ENCODE results near the gene CIB2. TPM values are rescaled to one million over a fixed set of nuclear protein-coding genes. Genes with fewer than 3 reads are reported as not detected.

Gene CIB2
- polyA plus RNA-seq, 2 of the 4 experiments (the other 2 are of a cell fraction), result 21.2 to 25.3 TPM

GRCh38 chr15:78105476-78106241, 25.6 kb downstream of the CIB2 start:
- Histone ChIP-seq H3K4me1 (no peaks in the 10 kb centered on the region), H3K9me3 (no peaks in the 10 kb centered on the region), H3K27ac (no peak overlapping the region), H3K4me3 (no peak overlapping the region), H3K4me2 (no peak overlapping the region)
- TF ChIP-seq FOSL2 (IDR thresholded peaks at IDR 0.05) (no peak), FOSL2 (CRISPR knock-in tag; IDR thresholded peaks at IDR 0.05) (no peak), RFX5 (IDR thresholded peaks at IDR 0.05) (no peak), RCOR1 (IDR thresholded peaks at IDR 0.05; ENCODE audit: low read depth, low read length) (no peak), RAD21 (conservative IDR thresholded peaks at IDR 0.05 in 1 of 2, IDR thresholded peaks at IDR 0.05 in 1 of 2) (no peak), GATA3 (IDR thresholded peaks at IDR 0.05; ENCODE audit: borderline replicate concordance) (no peak), POLR2A (IDR thresholded peaks at IDR 0.05; ENCODE audit: low read length) (no peak), CEBPB (IDR thresholded peaks at IDR 0.05) (no peak), MAX (IDR thresholded peaks at IDR 0.05) (no peak), KDM5A (IDR thresholded peaks at IDR 0.05) (no peak), RNF2 (IDR thresholded peaks at IDR 0.05; ENCODE audit: borderline replicate concordance, low read depth) (no peak), BHLHE40 (IDR thresholded peaks at IDR 0.05; ENCODE audit: low read depth, low read length) (no peak), FOXS1 (CRISPR knock-in tag; IDR thresholded peaks at IDR 0.05) (no peak), HOXA7 (CRISPR knock-in tag; IDR thresholded peaks at IDR 0.05) (no peak), TFCP2L1 (CRISPR knock-in tag; IDR thresholded peaks at IDR 0.05) (no peak)
- TF ChIP-seq, protein P1, sequence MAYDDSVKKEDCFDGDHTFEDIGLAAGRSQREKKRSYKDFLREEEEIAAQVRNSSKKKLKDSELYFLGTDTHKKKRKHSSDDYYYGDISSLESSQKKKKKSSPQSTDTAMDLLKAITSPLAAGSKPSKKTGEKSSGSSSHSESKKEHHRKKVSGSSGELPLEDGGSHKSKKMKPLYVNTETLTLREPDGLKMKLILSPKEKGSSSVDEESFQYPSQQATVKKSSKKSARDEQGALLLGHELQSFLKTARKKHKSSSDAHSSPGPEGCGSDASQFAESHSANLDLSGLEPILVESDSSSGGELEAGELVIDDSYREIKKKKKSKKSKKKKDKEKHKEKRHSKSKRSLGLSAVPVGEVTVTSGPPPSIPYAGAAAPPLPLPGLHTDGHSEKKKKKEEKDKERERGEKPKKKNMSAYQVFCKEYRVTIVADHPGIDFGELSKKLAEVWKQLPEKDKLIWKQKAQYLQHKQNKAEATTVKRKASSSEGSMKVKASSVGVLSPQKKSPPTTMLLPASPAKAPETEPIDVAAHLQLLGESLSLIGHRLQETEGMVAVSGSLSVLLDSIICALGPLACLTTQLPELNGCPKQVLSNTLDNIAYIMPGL (CRISPR knock-in tag; IDR thresholded peaks at IDR 0.05; ENCODE audit: borderline replicate concordance), result no peak
- 87% methylated on average over 15 of the region's 16 CpGs for WGBS (ENCODE audit: missing lambda C conversion rate)
- FAIRE-seq (no peak), ATAC-seq (no peak), DNase-seq (ENCODE audit: low read depth in 1 of 2, low spot score in 1 of 2) (no peak)
- ChIA-PET POLR2A (no interaction called here), CTCF (interaction anchor here (2.3 to 11.5 kb wide), 9 partner anchors 8 to 149 kb away, joined by 7 to 265 read pairs (median 93); partner anchors contain the start of genes SH2D7 and TBC1D2B)

- ATAC-seq (no peak), DNase-seq (ENCODE audit: low read depth in 1 of 2, low spot score in 1 of 2) (no peak), FAIRE-seq (no peak)
- H3K27ac ChIP-seq, result no peak overlapping the region
- H3K4me3 ChIP-seq, result no peak overlapping the region
- H3K4me1 ChIP-seq, result no peaks in the 10 kb centered on the region
- no peaks in the 10 kb centered on the region for H3K9me3 ChIP-seq
- ChIA-PET CTCF (interaction anchor here (1.0 to 11.5 kb wide), 10 partner anchors 8 to 148 kb away, joined by 3 to 265 read pairs (median 75); partner anchors contain the start of genes SH2D7 and TBC1D2B), POLR2A (no interaction called here)
- WGBS (ENCODE audit: missing lambda C conversion rate), result 74% methylated on average over 12 of the region's 12 CpGs
- no peak overlapping the region for H3K4me2 ChIP-seq
- no peak for TF ChIP-seq E2F6 (IDR thresholded peaks at IDR 0.05; ENCODE audit: borderline replicate concordance, low read depth)
- TF ChIP-seq FOSB (CRISPR knock-in tag; IDR thresholded peaks at IDR 0.05), result no peak
- TF ChIP-seq CBX8 (IDR thresholded peaks at IDR 0.05), result no peak
- no peak for TF ChIP-seq EHF (CRISPR knock-in tag; IDR thresholded peaks at IDR 0.05)
- no peak for TF ChIP-seq GATA3 (IDR thresholded peaks at IDR 0.05; ENCODE audit: borderline replicate concordance)
- no peak for TF ChIP-seq ESRRA (IDR thresholded peaks at IDR 0.05; ENCODE audit: borderline replicate concordance, low read length)
- TF ChIP-seq KDM5A (IDR thresholded peaks at IDR 0.05), result no peak
- TF ChIP-seq SMC3 (IDR thresholded peaks at IDR 0.05), result no peak
These were observed 26.4 kb downstream of the CIB2 start for GRCh38 chr15:78104566-78105475.

Data from A549 (cell line).